ENCODE measurements around the gene CMTR1. TPM values are rescaled to one million over a fixed set of nuclear protein-coding genes. Genes with fewer than 3 reads are reported as not detected.

CMTR1 gene
- total and polyA plus RNA-seq, 10 of the 15 experiments (the other 5 are each of a cell fraction or from before 2014, with no cell fraction given), result 2.7 to 67.0 (median 46.2) TPM

GRCh38 chr6:37479266-37479854 lies 46.3 kb downstream of the CMTR1 start:
- no peaks in the 10 kb centered on the region for H3K79me2 ChIP-seq (ENCODE audit: control insufficient read depth, insufficient read depth, low read length)
- ChIA-PET POLR2A (interaction anchor here (0.6 kb wide), 1 partner anchor 99 kb away, joined by 6 read pairs; no protein-coding TSS in a partner anchor), RAD21 (ENCODE audit: unreplicated experiment) (interaction anchor here (1.3 kb wide), 2 partner anchors 86 to 212 kb away, joined by 3 to 4 read pairs; no protein-coding TSS in a partner anchor), SMC1A (ENCODE audit: uncharacterized antibody, unreplicated experiment) (interaction anchor here (1.6 kb wide), 1 partner anchor 45 kb away, joined by 4 read pairs; no protein-coding TSS in a partner anchor), CTCF (interaction anchor here (1.3 to 5.6 kb wide), 3 partner anchors 16 to 123 kb away, joined by 3 to 18 read pairs (median 4); no protein-coding TSS in a partner anchor)
- no peaks in the 10 kb centered on the region for H4K20me1 ChIP-seq (ENCODE audit: control insufficient read depth, insufficient read depth)
- BruUV-seq (replicated peaks), result no TSS peak
- H3K4me2 ChIP-seq (ENCODE audit: control insufficient read depth, insufficient read depth), result no peak overlapping the region
- in situ Hi-C loops (cut with MboI) (no loop called here), intact Hi-C loops (cut with micrococcal nuclease; ENCODE audit: unreplicated experiment) (no loop called here)
- no peak overlapping the region for H2AFZ ChIP-seq (ENCODE audit: control insufficient read depth, low read depth, low read length)
- DNase-seq (ENCODE audit: low read depth, low spot score) (no peak), FAIRE-seq (no peak), ATAC-seq (no peak)
- no peaks in the 10 kb centered on the region for H3K9me3 ChIP-seq (replicated peaks; ENCODE audit: control insufficient read depth, insufficient read depth, low read length)
- TF ChIP-seq CBX5 (IDR thresholded peaks at IDR 0.05; ENCODE audit: low read depth) (no peak), POLR2A (IDR thresholded peaks at IDR 0.05; ENCODE audit: low read depth, low read length) (peak; percentile 31; the same call in 1 of the 2 replicates)
- H3K9ac ChIP-seq (ENCODE audit: control insufficient read depth, insufficient read depth, low read length), result no peak overlapping the region
- peaks cover 46 to 53% of the 10 kb centered on the region in 2 experiments for H3K36me3 ChIP-seq (ENCODE audit: control insufficient read depth in 2 of 2, insufficient read depth in 2 of 2, low read length in 1 of 2)
- no peaks in the 10 kb centered on the region; the same call in 1 of the 2 replicates for H3K4me1 ChIP-seq (ENCODE audit: control insufficient read depth, insufficient read depth, low read length)
- no peak overlapping the region for H3K4me3 ChIP-seq
- WGBS (ENCODE audit: insufficient coverage, insufficient replicate concordance, low lambda C conversion rate, missing lambda C conversion rate), result 90% methylated on average over 6 of the region's 6 CpGs
- no peaks in the 10 kb centered on the region for H3K27me3 ChIP-seq (replicated peaks in 1 of 2; ENCODE audit: control insufficient read depth in 2 of 2, insufficient read depth in 2 of 2, low read length in 1 of 2)
- no peak overlapping the region for H3K27ac ChIP-seq (ENCODE audit: control insufficient read depth, insufficient read depth)

GRCh38 chr6:37480118-37480736 lies 47.2 kb downstream of the CMTR1 start:
- peaks cover 44 to 45% of the 10 kb centered on the region in 2 experiments for H3K36me3 ChIP-seq (ENCODE audit: control insufficient read depth in 2 of 2, insufficient read depth in 2 of 2, low read length in 1 of 2)
- no peaks in the 10 kb centered on the region for H3K9me3 ChIP-seq (replicated peaks; ENCODE audit: control insufficient read depth, insufficient read depth, low read length)
- H4K20me1 ChIP-seq (ENCODE audit: control insufficient read depth, insufficient read depth), result no peaks in the 10 kb centered on the region
- no peak for DNase-seq (ENCODE audit: low read depth, low spot score)
- ATAC-seq, result no peak
- no peaks in the 10 kb centered on the region for H3K79me2 ChIP-seq (ENCODE audit: control insufficient read depth, insufficient read depth, low read length)
- intact Hi-C loops (cut with micrococcal nuclease; ENCODE audit: unreplicated experiment), result loop anchor here (5.0 kb wide), 1 partner anchor 57 kb away; no protein-coding TSS in a partner anchor
- H3K4me3 ChIP-seq, result no peak overlapping the region
- no TSS peak for BruUV-seq (replicated peaks)
- H3K9ac ChIP-seq (ENCODE audit: control insufficient read depth, insufficient read depth, low read length), result no peak overlapping the region
- in situ Hi-C loops (cut with MboI), result loop anchor here (5.0 kb wide), 1 partner anchor 212 kb away; no protein-coding TSS in a partner anchor
- ChIA-PET SMC1A (ENCODE audit: uncharacterized antibody, unreplicated experiment) (interaction anchor here (1.0 to 1.6 kb wide), 3 partner anchors 12 to 46 kb away, joined by 3 to 4 read pairs (median 4); no protein-coding TSS in a partner anchor), CTCF (interaction anchor here (1.0 to 5.6 kb wide), 5 partner anchors 16 to 155 kb away, joined by 3 to 18 read pairs (median 3); no protein-coding TSS in a partner anchor), RAD21 (ENCODE audit: unreplicated experiment) (interaction anchor here (0.6 to 1.3 kb wide), 3 partner anchors 51 to 85 kb away, joined by 3 to 4 read pairs (median 4); no protein-coding TSS in a partner anchor), POLR2A (interaction anchor here (0.6 kb wide), 2 partner anchors 76 to 98 kb away, joined by 3 to 6 read pairs; no protein-coding TSS in a partner anchor)
- FAIRE-seq, result no peak
- no peaks in the 10 kb centered on the region; the same call in 1 of the 2 replicates for H3K4me1 ChIP-seq (ENCODE audit: control insufficient read depth, insufficient read depth, low read length)
- H3K27me3 ChIP-seq (replicated peaks in 1 of 2; ENCODE audit: control insufficient read depth in 2 of 2, insufficient read depth in 2 of 2, low read length in 1 of 2), result no peaks in the 10 kb centered on the region
- H2AFZ ChIP-seq (ENCODE audit: control insufficient read depth, low read depth, low read length), result no peak overlapping the region
- no peak overlapping the region for H3K4me2 ChIP-seq (ENCODE audit: control insufficient read depth, insufficient read depth)
- 100% methylated on average over 1 of the region's 1 CpG for WGBS (ENCODE audit: insufficient coverage, insufficient replicate concordance, low lambda C conversion rate, missing lambda C conversion rate)
- TF ChIP-seq POLR2A (IDR thresholded peaks at IDR 0.05; ENCODE audit: low read depth, low read length) (peak; percentile 13; the same call in 1 of the 2 replicates), HDGF (IDR thresholded peaks at IDR 0.05) (no peak)
- no peak overlapping the region for H3K27ac ChIP-seq (ENCODE audit: control insufficient read depth, insufficient read depth)

All from GM12878 (cell line).